ENCODE data around the gene ZNF821.

ZNF821 gene

DNA sequence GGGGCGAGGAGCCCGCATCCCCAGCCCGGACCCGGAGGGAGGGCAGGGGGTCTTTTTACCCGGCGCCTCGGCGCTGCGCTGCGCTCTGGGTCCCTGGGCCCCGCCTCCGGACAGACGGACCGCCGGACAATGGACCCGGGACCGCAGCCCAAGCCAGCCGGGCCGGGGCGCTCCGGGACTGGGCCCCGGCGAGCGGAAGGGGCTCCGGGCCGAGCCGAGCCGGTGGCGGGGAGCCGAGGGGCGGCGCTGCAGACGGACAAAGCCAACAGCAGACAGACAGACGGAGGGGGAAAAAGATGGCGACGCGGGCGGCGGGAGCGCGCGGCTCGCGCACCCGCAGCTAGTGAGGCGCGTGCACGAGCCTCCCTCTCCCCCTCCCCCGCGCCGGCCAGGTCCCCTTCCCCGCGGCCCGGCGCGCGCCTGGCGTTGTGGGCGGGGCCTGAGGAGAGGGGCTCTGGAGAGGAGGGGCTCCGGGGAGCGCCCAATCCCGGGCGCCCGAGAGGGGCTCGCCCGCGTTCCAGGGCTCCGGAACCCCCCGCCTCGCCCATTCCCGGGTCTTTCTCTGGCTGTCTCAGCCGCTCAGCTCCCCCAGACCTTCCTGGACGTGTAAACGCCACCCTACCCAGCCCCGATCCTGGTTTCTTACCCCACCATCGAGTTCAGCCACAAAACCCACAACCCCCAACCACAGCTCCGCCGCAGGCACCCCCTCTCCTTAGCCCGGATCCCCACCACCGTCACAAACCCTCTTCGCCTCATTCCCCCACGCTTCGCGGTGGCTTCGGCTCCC, at the start of gene ZNF821:
TSS of gene ZNF821 (minus strand) at position 334 of the 790 bp plus-strand sequence. CDS start 4,236 bp downstream, outside the sequence.
- Histone ChIP-seq H3K4me1 (ENCODE audit: control insufficient read depth, insufficient read depth, low read length) (peaks cover 8% of the 10 kb centered on the region), H3K36me3 (ENCODE audit: control insufficient read depth, insufficient read depth, low read length) (peaks cover 2% of the 10 kb centered on the region), H3K9ac (ENCODE audit: low read length) (peak within 1 kb of the TSS; percentile 81), H3K27ac (ENCODE audit: low read depth, low read length) (peak within 1 kb of the TSS; percentile 89), H3K27me3 (ENCODE audit: control insufficient read depth, insufficient read depth, low read length) (no peaks in the 10 kb centered on the region), H3K4me3 (ENCODE audit: low read length) (peak within 1 kb of the TSS; percentile 95)

- Histone ChIP-seq H3K4me3 (ENCODE audit: low read length) (no peak overlapping the region), H3K4me1 (ENCODE audit: control insufficient read depth, insufficient read depth, low read length) (peaks cover 24% of the 10 kb centered on the region), H3K27me3 (ENCODE audit: control insufficient read depth, insufficient read depth, low read length) (no peaks in the 10 kb centered on the region), H3K9ac (ENCODE audit: low read length) (no peak overlapping the region), H3K27ac (ENCODE audit: low read depth, low read length) (no peak overlapping the region), H3K36me3 (ENCODE audit: control insufficient read depth, insufficient read depth, low read length) (peaks cover 8% of the 10 kb centered on the region)
These were observed 49.0 kb upstream of the ZNF821 start for GRCh38 chr16:71933017-71933416.

DNA sequence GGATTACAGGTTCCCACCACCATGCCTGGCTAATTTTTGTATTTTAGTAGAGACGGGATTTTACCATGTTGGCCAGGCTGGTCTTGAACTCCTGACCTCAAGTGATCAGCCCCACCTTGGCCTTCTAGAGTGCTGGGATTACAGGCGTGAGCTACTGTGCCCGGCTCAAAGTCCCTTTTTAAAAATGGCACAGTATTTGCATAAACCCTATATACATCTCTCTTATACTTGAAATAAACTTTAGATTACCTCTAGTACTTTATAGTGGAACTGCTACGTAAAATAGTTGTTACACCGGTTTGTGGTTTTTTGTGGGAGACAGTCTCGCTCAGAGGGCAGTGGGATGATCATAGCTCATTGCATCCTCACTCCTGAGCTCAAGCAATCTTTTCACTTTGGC, 47.6 kb upstream of the ZNF821 start:
- Histone ChIP-seq H3K36me3 (ENCODE audit: control insufficient read depth, insufficient read depth, low read length) (peaks cover 12% of the 10 kb centered on the region), H3K4me1 (ENCODE audit: control insufficient read depth, insufficient read depth, low read length) (peaks cover 38% of the 10 kb centered on the region), H3K9ac (ENCODE audit: low read length) (no peak overlapping the region), H3K4me3 (ENCODE audit: low read length) (no peak overlapping the region), H3K27me3 (ENCODE audit: control insufficient read depth, insufficient read depth, low read length) (no peaks in the 10 kb centered on the region), H3K27ac (ENCODE audit: low read depth, low read length) (no peak overlapping the region)

DNA sequence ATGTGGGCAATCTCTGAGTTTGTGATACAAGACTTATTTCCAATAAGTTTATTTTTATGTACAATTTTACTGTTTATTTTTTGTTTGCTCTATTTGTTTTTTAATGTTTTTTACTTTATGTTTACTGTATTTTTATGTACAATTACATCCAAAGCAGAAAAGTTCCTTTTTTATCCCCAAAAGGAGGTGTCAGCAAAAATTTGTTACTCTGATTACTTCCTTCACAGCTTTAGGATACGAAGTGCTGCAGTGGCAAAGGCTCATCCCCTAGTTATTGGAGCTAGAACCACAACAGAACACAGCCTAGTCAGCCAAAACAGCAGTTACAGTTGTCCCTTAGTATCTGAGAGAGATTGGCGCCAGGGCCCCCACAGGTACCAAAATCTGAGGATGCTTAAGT, 47.0 kb upstream of the ZNF821 start:
- Histone ChIP-seq H3K36me3 (ENCODE audit: control insufficient read depth, insufficient read depth, low read length) (peaks cover 14% of the 10 kb centered on the region), H3K27ac (ENCODE audit: low read depth, low read length) (no peak overlapping the region), H3K27me3 (ENCODE audit: control insufficient read depth, insufficient read depth, low read length) (no peaks in the 10 kb centered on the region), H3K4me1 (ENCODE audit: control insufficient read depth, insufficient read depth, low read length) (peaks cover 39% of the 10 kb centered on the region), H3K4me3 (ENCODE audit: low read length) (no peak overlapping the region), H3K9ac (ENCODE audit: low read length) (no peak overlapping the region)

DNA sequence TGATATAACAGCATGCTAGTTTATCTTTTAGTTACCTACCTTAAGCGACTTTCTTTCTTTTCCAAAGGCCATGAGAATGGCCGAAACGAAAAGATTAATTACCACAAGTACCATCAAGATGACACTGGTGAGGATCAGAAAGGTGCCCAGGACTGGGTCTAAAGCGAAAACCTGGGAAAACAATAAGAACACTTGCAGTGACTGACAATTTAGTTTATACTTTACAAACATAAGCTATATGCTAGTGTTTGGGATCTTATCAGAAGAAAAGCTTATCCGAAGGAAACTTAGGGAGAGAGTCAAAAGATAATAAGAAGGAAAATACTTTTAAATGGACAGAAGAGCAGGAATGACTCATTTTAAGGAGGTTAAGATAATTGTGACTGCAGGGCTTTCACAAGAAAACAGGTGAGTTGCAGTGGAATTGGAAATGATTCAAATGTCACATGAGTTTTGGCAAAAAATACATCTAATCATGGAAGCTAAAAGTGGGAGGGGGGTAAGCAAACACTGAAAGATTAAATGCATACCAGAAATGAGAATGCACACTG, 46.1 kb upstream of the ZNF821 start:
- Histone ChIP-seq H3K4me3 (ENCODE audit: low read length) (no peak overlapping the region), H3K4me1 (ENCODE audit: control insufficient read depth, insufficient read depth, low read length) (peaks cover 39% of the 10 kb centered on the region), H3K9ac (ENCODE audit: low read length) (no peak overlapping the region), H3K27ac (ENCODE audit: low read depth, low read length) (peak overlapping the region; percentile 74), H3K27me3 (ENCODE audit: control insufficient read depth, insufficient read depth, low read length) (no peaks in the 10 kb centered on the region), H3K36me3 (ENCODE audit: control insufficient read depth, insufficient read depth, low read length) (peaks cover 14% of the 10 kb centered on the region)

DNA sequence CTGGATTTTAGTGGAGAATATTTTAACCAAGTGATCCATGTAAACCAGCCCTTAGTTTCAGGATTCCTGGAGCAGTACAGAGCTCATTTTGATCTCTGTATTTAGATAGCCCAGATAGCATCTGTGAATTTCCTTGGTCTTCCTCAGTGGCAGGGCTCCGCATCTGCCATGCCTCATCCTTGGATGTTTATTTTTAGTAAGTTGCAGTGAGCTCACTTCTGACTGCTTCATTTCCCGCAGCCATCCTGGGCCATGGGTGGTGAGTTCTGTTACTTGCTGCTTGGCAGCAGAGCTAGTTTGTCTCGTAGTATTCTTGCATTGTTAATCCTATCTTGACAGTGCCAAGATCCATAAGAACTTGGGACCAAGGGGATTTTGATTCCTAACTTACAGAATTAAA, 45.1 kb upstream of the ZNF821 start:
- H3K4me1 ChIP-seq (ENCODE audit: control insufficient read depth, insufficient read depth, low read length): peaks cover 39% of the 10 kb centered on the region
- H3K36me3 ChIP-seq (ENCODE audit: control insufficient read depth, insufficient read depth, low read length): peaks cover 21% of the 10 kb centered on the region
- H3K27ac ChIP-seq (ENCODE audit: low read depth, low read length): peak overlapping the region; percentile 74
- no peaks in the 10 kb centered on the region for H3K27me3 ChIP-seq (ENCODE audit: control insufficient read depth, insufficient read depth, low read length)
- no peak overlapping the region for H3K9ac ChIP-seq (ENCODE audit: low read length)
- H3K4me3 ChIP-seq (ENCODE audit: low read length): no peak overlapping the region

DNA sequence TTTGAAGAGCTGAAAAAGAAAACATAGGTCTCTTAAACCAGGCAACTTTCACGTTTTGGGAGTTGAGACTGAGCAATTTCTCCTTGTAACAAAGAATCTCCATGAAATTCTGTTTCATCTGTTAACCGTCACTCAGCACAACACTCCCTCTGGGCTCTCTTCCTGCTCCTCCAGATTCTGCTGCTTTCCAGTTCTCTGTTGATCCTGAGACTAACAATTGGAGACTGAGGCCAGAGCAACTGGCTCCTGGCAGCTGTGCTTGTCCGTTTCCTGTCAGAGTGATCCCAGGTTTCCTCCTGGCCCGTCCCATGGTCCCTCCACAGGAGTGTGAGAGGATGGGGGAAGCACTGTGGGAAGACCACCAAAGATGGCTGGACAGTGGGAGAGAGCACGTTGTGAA, 43.8 kb upstream of the ZNF821 start:
- peaks cover 37% of the 10 kb centered on the region for H3K4me1 ChIP-seq (ENCODE audit: control insufficient read depth, insufficient read depth, low read length)
- H3K4me3 ChIP-seq (ENCODE audit: low read length): no peak overlapping the region
- peak overlapping the region; percentile 74 for H3K27ac ChIP-seq (ENCODE audit: low read depth, low read length)
- peaks cover 21% of the 10 kb centered on the region for H3K36me3 ChIP-seq (ENCODE audit: control insufficient read depth, insufficient read depth, low read length)
- no peaks in the 10 kb centered on the region for H3K27me3 ChIP-seq (ENCODE audit: control insufficient read depth, insufficient read depth, low read length)
- no peak overlapping the region for H3K9ac ChIP-seq (ENCODE audit: low read length)

DNA sequence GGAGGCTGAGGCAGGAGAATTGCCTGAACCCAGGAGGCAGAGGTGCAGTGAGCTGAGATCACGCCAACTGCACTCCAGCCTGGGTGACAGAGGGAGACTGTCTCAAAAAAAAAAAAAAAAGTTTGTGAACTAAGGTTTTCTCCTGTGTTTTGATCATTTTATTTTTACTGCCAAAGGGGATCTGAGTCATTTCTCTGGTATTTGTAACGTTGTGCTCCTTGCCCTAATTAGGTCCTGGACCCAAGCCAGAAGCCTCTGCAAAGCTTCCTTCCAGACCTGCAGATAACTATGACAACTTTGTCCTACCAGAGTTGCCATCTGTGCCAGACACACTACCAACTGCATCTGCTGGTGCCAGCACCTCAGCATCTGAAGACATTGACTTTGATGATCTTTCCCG, 43.4 kb upstream of the ZNF821 start:
- no peak overlapping the region for H3K9ac ChIP-seq (ENCODE audit: low read length)
- peak overlapping the region; percentile 74 for H3K27ac ChIP-seq (ENCODE audit: low read depth, low read length)
- no peak overlapping the region for H3K4me3 ChIP-seq (ENCODE audit: low read length)
- H3K36me3 ChIP-seq (ENCODE audit: control insufficient read depth, insufficient read depth, low read length): peaks cover 25% of the 10 kb centered on the region
- H3K4me1 ChIP-seq (ENCODE audit: control insufficient read depth, insufficient read depth, low read length): peaks cover 37% of the 10 kb centered on the region
- no peaks in the 10 kb centered on the region for H3K27me3 ChIP-seq (ENCODE audit: control insufficient read depth, insufficient read depth, low read length)

DNA sequence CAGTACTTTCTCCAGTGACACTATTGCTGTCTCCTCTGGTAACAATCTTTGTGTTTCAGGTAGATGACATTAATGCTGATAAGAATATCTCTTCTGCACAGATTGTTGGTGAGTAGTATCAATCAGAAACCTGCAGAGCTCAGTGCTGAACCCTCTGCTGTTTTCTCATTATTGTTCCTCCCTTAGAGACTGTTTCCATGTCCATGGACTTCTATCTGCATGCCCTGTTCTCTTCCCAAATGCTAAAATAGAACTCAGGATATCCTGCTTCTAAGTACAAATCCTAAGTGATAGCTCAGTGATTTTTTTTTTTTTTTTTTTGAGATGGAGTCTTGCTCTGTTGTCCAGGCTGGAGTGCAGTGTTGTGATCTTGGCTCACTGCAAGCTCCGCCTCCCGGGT, 40.7 kb upstream of the ZNF821 start:
- peaks cover 42% of the 10 kb centered on the region for H3K36me3 ChIP-seq (ENCODE audit: control insufficient read depth, insufficient read depth, low read length)
- H3K4me3 ChIP-seq (ENCODE audit: low read length): no peak overlapping the region
- H3K27me3 ChIP-seq (ENCODE audit: control insufficient read depth, insufficient read depth, low read length): no peaks in the 10 kb centered on the region
- no peak overlapping the region for H3K9ac ChIP-seq (ENCODE audit: low read length)
- no peak overlapping the region for H3K27ac ChIP-seq (ENCODE audit: low read depth, low read length)
- H3K4me1 ChIP-seq (ENCODE audit: control insufficient read depth, insufficient read depth, low read length): peaks cover 30% of the 10 kb centered on the region

DNA sequence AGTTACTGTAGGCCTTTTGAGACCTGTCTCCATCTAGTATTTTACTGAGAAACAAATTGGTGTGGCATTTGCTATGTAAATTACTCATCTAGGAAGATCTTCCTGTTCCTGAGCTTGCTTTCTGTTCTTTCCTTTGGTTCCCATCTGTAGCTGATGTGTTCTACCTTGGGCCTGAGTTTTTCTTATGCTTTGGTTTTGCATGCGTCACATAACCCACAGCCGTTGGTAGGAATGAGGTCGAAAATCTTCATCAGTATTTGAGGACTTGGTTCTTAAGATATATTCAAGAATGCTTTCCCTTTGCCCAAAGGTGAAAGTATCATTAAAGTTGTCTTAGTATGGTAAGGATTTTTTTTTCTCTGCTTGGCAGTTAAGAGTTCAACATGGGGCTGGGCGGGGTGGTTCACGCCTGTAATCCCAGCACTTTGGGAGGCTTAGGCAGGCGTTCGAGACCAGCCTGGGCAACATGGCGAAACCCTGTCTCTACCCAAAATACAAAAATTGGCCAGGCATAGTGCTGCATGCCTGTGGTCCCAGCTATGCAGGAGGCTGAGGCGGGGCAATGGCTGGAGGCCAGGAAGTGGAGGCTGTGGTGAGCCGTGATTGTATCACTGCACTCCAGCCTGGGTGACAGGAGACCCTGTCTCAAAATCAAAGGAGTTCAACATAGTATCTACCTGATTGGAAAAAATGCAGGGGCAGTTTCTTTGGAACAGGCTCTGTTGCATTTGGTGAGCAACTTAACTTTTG, 40.1 kb upstream of the ZNF821 start:
- Histone ChIP-seq H3K27ac (ENCODE audit: low read depth, low read length) (no peak overlapping the region), H3K27me3 (ENCODE audit: control insufficient read depth, insufficient read depth, low read length) (no peaks in the 10 kb centered on the region), H3K4me3 (ENCODE audit: low read length) (no peak overlapping the region), H3K36me3 (ENCODE audit: control insufficient read depth, insufficient read depth, low read length) (peaks cover 45% of the 10 kb centered on the region), H3K4me1 (ENCODE audit: control insufficient read depth, insufficient read depth, low read length) (peaks cover 26% of the 10 kb centered on the region), H3K9ac (ENCODE audit: low read length) (no peak overlapping the region)

GRCh38 chr16:71920658-71921057, 36.7 kb upstream of the ZNF821 start:
- Histone ChIP-seq H3K4me1 (ENCODE audit: control insufficient read depth, insufficient read depth, low read length) (peaks cover 18% of the 10 kb centered on the region), H3K27ac (ENCODE audit: low read depth, low read length) (no peak overlapping the region), H3K36me3 (ENCODE audit: control insufficient read depth, insufficient read depth, low read length) (peaks cover 42% of the 10 kb centered on the region), H3K27me3 (ENCODE audit: control insufficient read depth, insufficient read depth, low read length) (no peaks in the 10 kb centered on the region), H3K4me3 (ENCODE audit: low read length) (no peak overlapping the region), H3K9ac (ENCODE audit: low read length) (no peak overlapping the region)

GRCh38 chr16:71919035-71919434, 35.1 kb upstream of the ZNF821 start:
- Histone ChIP-seq H3K4me1 (ENCODE audit: control insufficient read depth, insufficient read depth, low read length) (peaks cover 26% of the 10 kb centered on the region), H3K27me3 (ENCODE audit: control insufficient read depth, insufficient read depth, low read length) (no peaks in the 10 kb centered on the region), H3K4me3 (ENCODE audit: low read length) (no peak overlapping the region), H3K9ac (ENCODE audit: low read length) (no peak overlapping the region), H3K27ac (ENCODE audit: low read depth, low read length) (no peak overlapping the region), H3K36me3 (ENCODE audit: control insufficient read depth, insufficient read depth, low read length) (peaks cover 35% of the 10 kb centered on the region)
